ENCODE data around the gene ARID1B.

DNA sequence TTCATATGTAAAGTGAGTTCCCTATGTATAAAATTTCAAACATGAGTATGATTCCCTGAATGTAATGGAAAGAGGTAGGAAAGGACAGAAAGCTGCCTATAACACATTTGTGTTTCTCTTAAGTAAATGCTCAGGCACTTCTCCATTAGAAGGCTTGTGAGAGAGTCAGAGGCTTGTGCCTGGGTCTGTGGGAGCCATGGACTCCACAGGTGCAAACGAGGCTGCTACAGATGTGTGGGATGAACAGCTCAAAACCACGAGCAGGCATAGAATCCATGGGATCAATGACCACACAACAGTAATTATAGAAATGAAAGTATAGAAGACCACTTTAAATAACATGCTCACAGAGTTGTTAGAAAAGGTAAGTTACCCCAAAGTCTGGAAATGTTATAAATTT is 134.4 kb downstream of the ARID1B start:
- TF ChIP-seq POLR2A (IDR thresholded peaks at IDR 0.05) = no peak
- TF ChIP-seq, protein P1, sequence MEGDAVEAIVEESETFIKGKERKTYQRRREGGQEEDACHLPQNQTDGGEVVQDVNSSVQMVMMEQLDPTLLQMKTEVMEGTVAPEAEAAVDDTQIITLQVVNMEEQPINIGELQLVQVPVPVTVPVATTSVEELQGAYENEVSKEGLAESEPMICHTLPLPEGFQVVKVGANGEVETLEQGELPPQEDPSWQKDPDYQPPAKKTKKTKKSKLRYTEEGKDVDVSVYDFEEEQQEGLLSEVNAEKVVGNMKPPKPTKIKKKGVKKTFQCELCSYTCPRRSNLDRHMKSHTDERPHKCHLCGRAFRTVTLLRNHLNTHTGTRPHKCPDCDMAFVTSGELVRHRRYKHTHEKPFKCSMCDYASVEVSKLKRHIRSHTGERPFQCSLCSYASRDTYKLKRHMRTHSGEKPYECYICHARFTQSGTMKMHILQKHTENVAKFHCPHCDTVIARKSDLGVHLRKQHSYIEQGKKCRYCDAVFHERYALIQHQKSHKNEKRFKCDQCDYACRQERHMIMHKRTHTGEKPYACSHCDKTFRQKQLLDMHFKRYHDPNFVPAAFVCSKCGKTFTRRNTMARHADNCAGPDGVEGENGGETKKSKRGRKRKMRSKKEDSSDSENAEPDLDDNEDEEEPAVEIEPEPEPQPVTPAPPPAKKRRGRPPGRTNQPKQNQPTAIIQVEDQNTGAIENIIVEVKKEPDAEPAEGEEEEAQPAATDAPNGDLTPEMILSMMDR (IDR thresholded peaks at IDR 0.05) = no peak
- no peak for TF ChIP-seq POLR2AphosphoS5 (IDR thresholded peaks at IDR 0.05)

Data from prostate gland (tissue), 2 donors.